HepG2 (cell line): ENCODE results near the gene LRR1. TPM values are rescaled to one million over a fixed set of nuclear protein-coding genes. Genes with fewer than 3 reads are reported as not detected.

Experiments used
- ATRX ChIP-seq: sonication (generic); formaldehyde crosslinking; IDR thresholded peaks from 2 replicates; pipeline ENCODE4 v1.4.0; 2020; ENCODE audit warnings: missing genetic modification reagents, borderline replicate concordance
- FOXA3 ChIP-seq: IDR thresholded peaks from 2 replicates; pipeline ENCODE4 v1.6.1; 2016; ENCODE audit warnings: missing genetic modification reagents, missing compliant biosample characterization
- HNRNPLL ChIP-seq: fragments of 200-400 bp; formaldehyde crosslinking; IDR thresholded peaks from 2 replicates; pipeline ENCODE4 v1.6.1; 2017; ENCODE audit warnings: mild to moderate bottlenecking, low read depth, low read length; ENCODE audit not compliant: poor library complexity, severe bottlenecking
- RBAK ChIP-seq: sonication (generic); formaldehyde crosslinking; IDR thresholded peaks from 2 replicates; pipeline ENCODE4 v1.5.1; 2020; ENCODE audit warnings: mild to moderate bottlenecking, missing genetic modification reagents
- TBX3 ChIP-seq: fragments of 450-650 bp; IDR thresholded peaks from 2 replicates; pipeline ENCODE4 v1.6.1; 2017; ENCODE audit warnings: antibody characterized with exemption, mild to moderate bottlenecking, inconsistent platforms, borderline replicate concordance
- ZNF569 ChIP-seq: sonication (generic); formaldehyde crosslinking; IDR thresholded peaks from 2 replicates; pipeline ENCODE4 v1.5.0; 2020; ENCODE audit warnings: mild to moderate bottlenecking, missing genetic modification reagents, moderate library complexity, borderline replicate concordance
- ZNF720 ChIP-seq: sonication (generic); formaldehyde crosslinking; IDR thresholded peaks from 2 replicates; pipeline ENCODE4 v1.4.0; 2020; ENCODE audit warnings: missing genetic modification reagents
- ZNF746 ChIP-seq: sonication (generic); formaldehyde crosslinking; IDR thresholded peaks from 2 replicates; pipeline ENCODE4 v1.8.0; 2022; ENCODE audit warnings: mild to moderate bottlenecking, missing genetic modification reagents
- polyA plus RNA-seq, 8 experiments: library from polyadenylated mRNA; depleted of rRNA in 3 of 8; stranded (reverse) in 7 of 8; unstranded in 1 of 8; fragments of >200 nt; fragmentation: Illumina TruSeq in 4 of 8; extraction: Trizol in 4 of 8; gene quantifications; 2 replicates each; pipeline versions ENCODE4 v1.2.1 to v1.2.3, GENCODE V29; 2011 to 2016; ENCODE audit warnings: low read depth in 4 of 8, missing spikeins in 1 of 8, mixed read lengths in 1 of 8; ENCODE audit not compliant: insufficient read depth in 1 of 8
- total RNA-seq, 5 experiments: library from RNA; depleted of rRNA; stranded (reverse); fragments of >200 nt; fragmentation: Illumina TruSeq; extraction: Trizol; gene quantifications; 2 replicates each; pipeline ENCODE4 v1.2.3, GENCODE V29; 2016; ENCODE audit warnings: low read depth in 1 of 5
- TF ChIP-seq, protein P1 (sequence below): sonication (generic); formaldehyde crosslinking; IDR thresholded peaks from 2 replicates; pipeline ENCODE4 v1.4.0; 2020; ENCODE audit warnings: missing genetic modification reagents
- TF ChIP-seq, protein P2 (sequence below): sonication (generic); formaldehyde crosslinking; IDR thresholded peaks from 2 replicates; pipeline ENCODE4 v1.9.0; 2021; ENCODE audit warnings: mild to moderate bottlenecking, missing genetic modification reagents
- TF ChIP-seq, protein P3 (sequence below): IDR thresholded peaks from 2 replicates; pipeline ENCODE4 v1.6.1; 2018; ENCODE audit warnings: missing genetic modification reagents, mild to moderate bottlenecking, missing compliant biosample characterization
- TF ChIP-seq, protein P4 (sequence below): sonication (generic); formaldehyde crosslinking; IDR thresholded peaks from 2 replicates; pipeline ENCODE4 v1.5.0; 2020; ENCODE audit warnings: missing genetic modification reagents

Gene LRR1
- total and polyA plus RNA-seq, 2 of the 13 experiments (the other 11 are each of a cell fraction or from before 2014, with no cell fraction given): 7.0 to 36.2 TPM

DNA sequence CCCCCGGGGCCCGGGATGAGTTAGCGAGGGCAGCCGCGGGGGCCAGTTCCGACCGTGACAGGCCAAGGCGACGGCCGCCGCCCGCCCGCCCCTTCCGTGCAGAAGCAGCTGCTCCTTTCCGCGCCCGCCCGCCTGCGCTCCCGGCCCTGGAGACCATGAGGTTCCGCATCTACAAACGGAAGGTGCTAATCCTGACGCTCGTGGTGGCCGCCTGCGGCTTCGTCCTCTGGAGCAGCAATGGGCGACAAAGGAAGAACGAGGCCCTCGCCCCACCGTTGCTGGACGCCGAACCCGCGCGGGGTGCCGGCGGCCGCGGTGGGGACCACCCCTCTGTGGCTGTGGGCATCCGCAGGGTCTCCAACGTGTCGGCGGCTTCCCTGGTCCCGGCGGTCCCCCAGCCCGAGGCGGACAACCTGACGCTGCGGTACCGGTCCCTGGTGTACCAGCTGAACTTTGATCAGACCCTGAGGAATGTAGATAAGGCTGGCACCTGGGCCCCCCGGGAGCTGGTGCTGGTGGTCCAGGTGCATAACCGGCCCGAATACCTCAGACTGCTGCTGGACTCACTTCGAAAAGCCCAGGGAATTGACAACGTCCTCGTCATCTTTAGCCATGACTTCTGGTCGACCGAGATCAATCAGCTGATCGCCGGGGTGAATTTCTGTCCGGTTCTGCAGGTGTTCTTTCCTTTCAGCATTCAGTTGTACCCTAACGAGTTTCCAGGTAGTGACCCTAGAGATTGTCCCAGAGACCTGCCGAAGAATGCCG lies 22.6 kb downstream of the LRR1 start (continued):
- TF ChIP-seq FOXA3 (CRISPR knock-in tag) (no peak), TBX3 (no peak), ATRX (CRISPR knock-in tag) (no peak), ZNF746 (CRISPR knock-in tag) (0 out of 2 replicates have a peak, but pooled peaks have one; percentile 24), HNRNPLL (peak; percentile 50), RBAK (CRISPR knock-in tag) (no peak), ZNF569 (CRISPR knock-in tag) (no peak), ZNF720 (no peak)
- TF ChIP-seq, protein P1, sequence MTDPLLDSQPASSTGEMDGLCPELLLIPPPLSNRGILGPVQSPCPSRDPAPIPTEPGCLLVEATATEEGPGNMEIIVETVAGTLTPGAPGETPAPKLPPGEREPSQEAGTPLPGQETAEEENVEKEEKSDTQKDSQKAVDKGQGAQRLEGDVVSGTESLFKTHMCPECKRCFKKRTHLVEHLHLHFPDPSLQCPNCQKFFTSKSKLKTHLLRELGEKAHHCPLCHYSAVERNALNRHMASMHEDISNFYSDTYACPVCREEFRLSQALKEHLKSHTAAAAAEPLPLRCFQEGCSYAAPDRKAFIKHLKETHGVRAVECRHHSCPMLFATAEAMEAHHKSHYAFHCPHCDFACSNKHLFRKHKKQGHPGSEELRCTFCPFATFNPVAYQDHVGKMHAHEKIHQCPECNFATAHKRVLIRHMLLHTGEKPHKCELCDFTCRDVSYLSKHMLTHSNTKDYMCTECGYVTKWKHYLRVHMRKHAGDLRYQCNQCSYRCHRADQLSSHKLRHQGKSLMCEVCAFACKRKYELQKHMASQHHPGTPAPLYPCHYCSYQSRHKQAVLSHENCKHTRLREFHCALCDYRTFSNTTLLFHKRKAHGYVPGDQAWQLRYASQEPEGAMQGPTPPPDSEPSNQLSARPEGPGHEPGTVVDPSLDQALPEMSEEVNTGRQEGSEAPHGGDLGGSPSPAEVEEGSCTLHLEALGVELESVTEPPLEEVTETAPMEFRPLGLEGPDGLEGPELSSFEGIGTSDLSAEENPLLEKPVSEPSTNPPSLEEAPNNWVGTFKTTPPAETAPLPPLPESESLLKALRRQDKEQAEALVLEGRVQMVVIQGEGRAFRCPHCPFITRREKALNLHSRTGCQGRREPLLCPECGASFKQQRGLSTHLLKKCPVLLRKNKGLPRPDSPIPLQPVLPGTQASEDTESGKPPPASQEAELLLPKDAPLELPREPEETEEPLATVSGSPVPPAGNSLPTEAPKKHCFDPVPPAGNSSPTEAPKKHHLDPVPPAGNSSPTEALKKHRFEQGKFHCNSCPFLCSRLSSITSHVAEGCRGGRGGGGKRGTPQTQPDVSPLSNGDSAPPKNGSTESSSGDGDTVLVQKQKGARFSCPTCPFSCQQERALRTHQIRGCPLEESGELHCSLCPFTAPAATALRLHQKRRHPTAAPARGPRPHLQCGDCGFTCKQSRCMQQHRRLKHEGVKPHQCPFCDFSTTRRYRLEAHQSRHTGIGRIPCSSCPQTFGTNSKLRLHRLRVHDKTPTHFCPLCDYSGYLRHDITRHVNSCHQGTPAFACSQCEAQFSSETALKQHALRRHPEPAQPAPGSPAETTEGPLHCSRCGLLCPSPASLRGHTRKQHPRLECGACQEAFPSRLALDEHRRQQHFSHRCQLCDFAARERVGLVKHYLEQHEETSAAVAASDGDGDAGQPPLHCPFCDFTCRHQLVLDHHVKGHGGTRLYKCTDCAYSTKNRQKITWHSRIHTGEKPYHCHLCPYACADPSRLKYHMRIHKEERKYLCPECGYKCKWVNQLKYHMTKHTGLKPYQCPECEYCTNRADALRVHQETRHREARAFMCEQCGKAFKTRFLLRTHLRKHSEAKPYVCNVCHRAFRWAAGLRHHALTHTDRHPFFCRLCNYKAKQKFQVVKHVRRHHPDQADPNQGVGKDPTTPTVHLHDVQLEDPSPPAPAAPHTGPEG (CRISPR knock-in tag): peak; percentile 100
- TF ChIP-seq, protein P2, sequence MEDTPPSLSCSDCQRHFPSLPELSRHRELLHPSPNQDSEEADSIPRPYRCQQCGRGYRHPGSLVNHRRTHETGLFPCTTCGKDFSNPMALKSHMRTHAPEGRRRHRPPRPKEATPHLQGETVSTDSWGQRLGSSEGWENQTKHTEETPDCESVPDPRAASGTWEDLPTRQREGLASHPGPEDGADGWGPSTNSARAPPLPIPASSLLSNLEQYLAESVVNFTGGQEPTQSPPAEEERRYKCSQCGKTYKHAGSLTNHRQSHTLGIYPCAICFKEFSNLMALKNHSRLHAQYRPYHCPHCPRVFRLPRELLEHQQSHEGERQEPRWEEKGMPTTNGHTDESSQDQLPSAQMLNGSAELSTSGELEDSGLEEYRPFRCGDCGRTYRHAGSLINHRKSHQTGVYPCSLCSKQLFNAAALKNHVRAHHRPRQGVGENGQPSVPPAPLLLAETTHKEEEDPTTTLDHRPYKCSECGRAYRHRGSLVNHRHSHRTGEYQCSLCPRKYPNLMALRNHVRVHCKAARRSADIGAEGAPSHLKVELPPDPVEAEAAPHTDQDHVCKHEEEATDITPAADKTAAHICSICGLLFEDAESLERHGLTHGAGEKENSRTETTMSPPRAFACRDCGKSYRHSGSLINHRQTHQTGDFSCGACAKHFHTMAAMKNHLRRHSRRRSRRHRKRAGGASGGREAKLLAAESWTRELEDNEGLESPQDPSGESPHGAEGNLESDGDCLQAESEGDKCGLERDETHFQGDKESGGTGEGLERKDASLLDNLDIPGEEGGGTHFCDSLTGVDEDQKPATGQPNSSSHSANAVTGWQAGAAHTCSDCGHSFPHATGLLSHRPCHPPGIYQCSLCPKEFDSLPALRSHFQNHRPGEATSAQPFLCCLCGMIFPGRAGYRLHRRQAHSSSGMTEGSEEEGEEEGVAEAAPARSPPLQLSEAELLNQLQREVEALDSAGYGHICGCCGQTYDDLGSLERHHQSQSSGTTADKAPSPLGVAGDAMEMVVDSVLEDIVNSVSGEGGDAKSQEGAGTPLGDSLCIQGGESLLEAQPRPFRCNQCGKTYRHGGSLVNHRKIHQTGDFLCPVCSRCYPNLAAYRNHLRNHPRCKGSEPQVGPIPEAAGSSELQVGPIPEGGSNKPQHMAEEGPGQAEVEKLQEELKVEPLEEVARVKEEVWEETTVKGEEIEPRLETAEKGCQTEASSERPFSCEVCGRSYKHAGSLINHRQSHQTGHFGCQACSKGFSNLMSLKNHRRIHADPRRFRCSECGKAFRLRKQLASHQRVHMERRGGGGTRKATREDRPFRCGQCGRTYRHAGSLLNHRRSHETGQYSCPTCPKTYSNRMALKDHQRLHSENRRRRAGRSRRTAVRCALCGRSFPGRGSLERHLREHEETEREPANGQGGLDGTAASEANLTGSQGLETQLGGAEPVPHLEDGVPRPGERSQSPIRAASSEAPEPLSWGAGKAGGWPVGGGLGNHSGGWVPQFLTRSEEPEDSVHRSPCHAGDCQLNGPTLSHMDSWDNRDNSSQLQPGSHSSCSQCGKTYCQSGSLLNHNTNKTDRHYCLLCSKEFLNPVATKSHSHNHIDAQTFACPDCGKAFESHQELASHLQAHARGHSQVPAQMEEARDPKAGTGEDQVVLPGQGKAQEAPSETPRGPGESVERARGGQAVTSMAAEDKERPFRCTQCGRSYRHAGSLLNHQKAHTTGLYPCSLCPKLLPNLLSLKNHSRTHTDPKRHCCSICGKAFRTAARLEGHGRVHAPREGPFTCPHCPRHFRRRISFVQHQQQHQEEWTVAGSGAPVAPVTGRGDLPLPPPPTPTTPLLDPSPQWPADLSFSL (CRISPR knock-in tag): no peak
- TF ChIP-seq, protein P3, sequence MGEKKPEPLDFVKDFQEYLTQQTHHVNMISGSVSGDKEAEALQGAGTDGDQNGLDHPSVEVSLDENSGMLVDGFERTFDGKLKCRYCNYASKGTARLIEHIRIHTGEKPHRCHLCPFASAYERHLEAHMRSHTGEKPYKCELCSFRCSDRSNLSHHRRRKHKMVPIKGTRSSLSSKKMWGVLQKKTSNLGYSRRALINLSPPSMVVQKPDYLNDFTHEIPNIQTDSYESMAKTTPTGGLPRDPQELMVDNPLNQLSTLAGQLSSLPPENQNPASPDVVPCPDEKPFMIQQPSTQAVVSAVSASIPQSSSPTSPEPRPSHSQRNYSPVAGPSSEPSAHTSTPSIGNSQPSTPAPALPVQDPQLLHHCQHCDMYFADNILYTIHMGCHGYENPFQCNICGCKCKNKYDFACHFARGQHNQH (CRISPR knock-in tag): no peak; the same call in 1 of the 2 replicates
- TF ChIP-seq, protein P4, sequence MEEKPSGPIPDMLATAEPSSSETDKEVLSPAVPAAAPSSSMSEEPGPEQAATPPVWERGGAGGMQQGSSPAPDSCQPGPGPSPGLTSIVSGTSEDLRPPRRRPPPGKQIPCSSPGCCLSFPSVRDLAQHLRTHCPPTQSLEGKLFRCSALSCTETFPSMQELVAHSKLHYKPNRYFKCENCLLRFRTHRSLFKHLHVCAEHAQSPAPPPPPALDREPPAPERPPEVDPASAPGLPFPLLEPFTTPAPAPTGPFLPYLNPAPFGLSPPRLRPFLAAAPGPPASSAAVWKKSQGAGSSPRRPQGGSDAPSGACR: no peak
